Stimulated activated naive B cell treated with anti-CD40 and anti-IgM and Interleukin-4, amounts not matched to agents 10 μg/mL and 1 μg/mL and 100 μg/mL, for 72 hours (primary cell): Measurements from ENCODE around the gene CELF2.

Source experiments
- ATAC-seq, 2 donors: fragments of 150-1000 bp; cut with Tn5 transposase; replicated peaks; 2 replicates each; pipeline ENCODE4 v1.10.0; 2021; ENCODE audit warnings: moderate library complexity in 1 of 2
- DNase-seq: peaks from one replicate; pipeline ENCODE4 v3.0.0; 2021
- H3K27ac Mint-ChIP-seq: one replicate; pipeline ENCODE4 v1.8.0; 2022; ENCODE audit warnings: mild to moderate bottlenecking, mixed read lengths
- H3K27me3 Mint-ChIP-seq, 2 donors: one replicate each; pipeline ENCODE4 v1.8.0; 2022; ENCODE audit warnings: mixed read lengths in 2 of 2
- H3K36me3 Mint-ChIP-seq, 2 donors: one replicate each; pipeline ENCODE4 v1.8.0; 2022; ENCODE audit warnings: mixed read lengths in 2 of 2, mild to moderate bottlenecking in 1 of 2
- H3K4me1 Mint-ChIP-seq, 2 donors: one replicate each; pipeline ENCODE4 v1.8.0; 2022; ENCODE audit warnings: mixed read lengths in 2 of 2, mild to moderate bottlenecking in 1 of 2
- H3K4me3 Mint-ChIP-seq, 2 donors: one replicate each; pipeline ENCODE4 v1.8.0; 2022; ENCODE audit warnings: mild to moderate bottlenecking in 2 of 2, mixed read lengths in 2 of 2, moderate library complexity in 1 of 2
- H3K9me3 Mint-ChIP-seq, 2 donors: one replicate each; pipeline ENCODE4 v1.8.0; 2022; ENCODE audit warnings: mixed read lengths in 2 of 2, mild to moderate bottlenecking in 1 of 2

CELF2 gene

DNA sequence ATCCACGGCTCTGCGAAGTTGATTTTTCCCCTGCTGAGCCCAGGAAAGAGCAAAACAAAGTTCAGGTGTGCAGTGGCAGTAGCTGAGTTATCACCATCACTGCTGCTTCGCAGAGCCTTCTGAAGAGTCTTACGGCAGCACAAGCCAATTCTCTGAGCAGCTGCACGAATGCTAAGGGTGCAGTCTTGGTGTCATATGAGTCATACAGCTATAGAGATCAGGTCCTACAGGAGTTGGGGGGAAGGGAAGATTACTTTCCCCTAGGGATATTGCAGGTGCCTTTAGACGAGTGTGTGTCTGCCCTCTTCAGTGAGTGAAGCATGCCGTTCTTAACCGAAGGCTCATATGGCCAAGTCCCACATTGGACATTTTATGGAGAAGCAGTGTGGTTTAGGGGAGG, 227.8 kb downstream of the CELF2 start:
- H3K36me3 Mint-ChIP-seq: peaks cover 34 to 42% of the 10 kb centered on the region in 2 donors
- no peak overlapping the region for H3K4me3 Mint-ChIP-seq
- DNase-seq (peak; percentile 76), ATAC-seq (peak; percentile 76 to 80)
- H3K9me3 Mint-ChIP-seq: no peaks in the 10 kb centered on the region
- peaks cover 17 to 41% of the 10 kb centered on the region in 2 donors for H3K4me1 Mint-ChIP-seq
- H3K27me3 Mint-ChIP-seq: no peaks in the 10 kb centered on the region
- H3K27ac Mint-ChIP-seq: no peak overlapping the region

DNA sequence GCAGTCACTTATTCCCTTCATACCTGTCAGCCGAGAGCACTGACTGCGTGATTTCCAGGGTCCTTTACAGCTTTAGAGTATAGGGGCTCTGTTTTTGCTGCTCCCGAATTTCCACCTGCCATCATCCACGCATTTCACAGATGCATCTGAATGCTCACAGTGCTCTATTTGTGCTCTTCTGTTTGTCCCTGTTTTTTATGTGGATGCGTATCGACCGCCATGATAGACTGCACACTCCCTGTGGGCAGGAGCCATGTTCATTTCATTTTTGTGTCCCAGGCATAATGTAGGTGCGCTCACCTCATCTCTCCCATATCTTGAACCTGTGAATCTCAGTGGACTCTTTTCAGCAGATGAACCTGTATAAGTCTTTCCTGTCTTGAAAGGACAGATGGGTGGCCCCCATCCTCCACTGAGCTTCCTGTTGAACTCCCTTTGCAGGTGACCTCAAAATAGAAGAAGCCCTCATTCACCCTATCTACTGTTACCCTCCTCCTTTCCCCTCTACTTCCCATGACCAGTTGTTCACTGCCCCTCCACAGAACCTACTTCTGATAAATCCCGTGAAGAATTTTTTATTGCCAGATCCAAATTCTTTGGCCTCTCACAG, 228.4 kb downstream of the CELF2 start:
- Mint-ChIP-seq H3K27me3 (no peaks in the 10 kb centered on the region), H3K27ac (no peak overlapping the region), H3K9me3 (no peaks in the 10 kb centered on the region), H3K36me3 (peaks cover 34 to 43% of the 10 kb centered on the region in 2 donors), H3K4me3 (no peak overlapping the region), H3K4me1 (peaks cover 22 to 42% of the 10 kb centered on the region in 2 donors)
- no peak for ATAC-seq
- no peak for DNase-seq

DNA sequence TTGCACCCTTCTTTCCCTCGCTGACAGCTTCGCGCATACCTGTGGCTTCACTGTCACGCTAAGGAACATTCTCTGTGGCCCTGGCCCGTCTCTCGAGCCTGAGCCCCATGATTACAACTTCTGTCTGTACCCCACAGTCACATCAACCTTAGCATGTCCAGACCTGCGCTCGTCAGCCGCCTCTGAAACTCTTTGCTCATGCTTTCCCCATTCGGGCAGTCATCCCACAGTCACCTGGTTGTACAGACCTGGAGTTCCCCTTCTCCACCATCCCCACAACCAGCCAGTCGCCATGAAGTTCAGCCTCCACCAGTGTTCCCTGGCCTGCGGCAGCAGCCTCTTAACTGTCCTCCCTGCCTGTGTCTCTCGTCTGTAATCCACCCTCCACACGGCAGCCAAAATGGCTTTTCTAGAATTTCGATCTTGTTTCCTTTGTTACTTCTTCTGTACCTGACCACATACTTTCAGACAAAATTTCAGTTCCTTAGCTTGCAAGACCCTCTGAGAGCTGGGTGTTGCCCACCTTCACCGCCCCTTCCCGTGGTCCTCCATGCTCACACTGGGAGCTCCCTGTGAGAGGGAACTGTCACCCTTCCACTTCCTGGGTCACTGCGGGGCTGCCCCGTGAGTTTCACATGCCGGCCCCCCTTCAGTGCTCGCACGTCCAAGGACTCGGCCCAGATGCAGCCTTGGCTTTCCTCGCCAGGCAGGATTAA, 229.2 kb downstream of the CELF2 start:
- peaks cover 34 to 43% of the 10 kb centered on the region in 2 donors for H3K36me3 Mint-ChIP-seq
- ATAC-seq: no peak

DNA sequence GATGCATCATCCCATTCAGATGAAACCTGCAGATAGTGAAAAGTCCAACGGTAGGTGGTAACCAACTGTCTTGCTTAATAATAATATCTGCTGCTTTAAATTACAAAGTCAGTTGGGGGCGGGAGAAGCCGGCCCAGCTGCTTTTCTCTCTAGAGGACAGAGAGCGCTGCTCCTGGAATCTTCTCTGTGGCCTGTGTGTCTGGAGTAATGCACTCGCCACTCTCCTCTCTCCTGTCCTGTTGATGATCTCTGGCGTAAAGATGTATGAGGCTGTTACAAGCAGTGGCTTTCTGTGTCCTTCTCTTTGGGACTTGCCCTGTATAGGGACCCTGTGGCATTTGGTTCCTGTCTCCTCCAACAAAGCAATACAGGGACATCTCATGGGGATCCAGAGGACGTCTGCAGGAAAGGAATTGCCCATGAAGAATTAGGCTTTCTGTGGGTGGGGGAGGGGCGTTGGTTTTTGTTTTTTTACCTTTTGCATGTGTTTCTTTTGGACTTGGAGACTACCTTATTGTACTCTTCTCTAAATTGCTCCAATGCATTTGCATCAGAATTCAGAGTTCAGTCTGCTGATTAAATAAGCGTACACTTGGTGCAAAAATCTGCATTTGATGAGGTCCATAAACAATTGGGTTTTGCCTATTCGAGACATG, 231.6 kb downstream of the CELF2 start:
- DNase-seq (no peak), ATAC-seq (no peak)
- Mint-ChIP-seq H3K4me1 (peaks cover 31 to 46% of the 10 kb centered on the region in 2 donors), H3K4me3 (peak overlapping the region in 1 of 2 donors; percentile 29), H3K9me3 (no peaks in the 10 kb centered on the region), H3K27me3 (no peaks in the 10 kb centered on the region), H3K36me3 (peaks cover 28 to 45% of the 10 kb centered on the region in 2 donors), H3K27ac (peak overlapping the region; percentile 78)

More for the DNA sequence above, 229.2 kb downstream of the CELF2 start:
- Mint-ChIP-seq H3K9me3 (no peaks in the 10 kb centered on the region), H3K27ac (no peak overlapping the region), H3K4me1 (peaks cover 28 to 39% of the 10 kb centered on the region in 2 donors), H3K4me3 (no peak overlapping the region), H3K27me3 (no peaks in the 10 kb centered on the region)
- no peak for DNase-seq

DNA sequence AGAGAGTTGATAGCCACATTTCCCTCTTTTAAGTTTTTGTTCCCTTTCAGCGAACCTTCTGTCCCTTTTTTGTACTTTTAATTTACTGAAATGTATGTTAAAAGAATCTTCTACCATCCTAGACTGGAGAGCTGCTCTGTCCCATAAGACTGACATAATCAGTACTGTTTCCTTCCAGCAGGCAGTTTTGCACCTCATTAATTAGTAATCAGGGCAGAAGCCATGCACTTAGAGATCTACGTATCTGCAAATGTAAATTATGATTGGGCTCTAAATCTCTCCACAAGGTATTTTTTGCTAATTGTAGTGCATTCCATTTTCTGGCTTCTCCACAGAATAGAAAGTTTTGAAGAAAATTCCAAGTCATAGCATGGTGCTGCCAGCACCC, 232.1 kb downstream of the CELF2 start:
- peaks cover 33 to 51% of the 10 kb centered on the region in 2 donors for H3K4me1 Mint-ChIP-seq
- no peaks in the 10 kb centered on the region for H3K27me3 Mint-ChIP-seq
- peaks cover 29 to 51% of the 10 kb centered on the region in 2 donors for H3K36me3 Mint-ChIP-seq
- peak overlapping the region; percentile 78 for H3K27ac Mint-ChIP-seq
- ATAC-seq: no peak
- no peak for DNase-seq
- H3K4me3 Mint-ChIP-seq: peak overlapping the region in 1 of 2 donors; percentile 7
- no peaks in the 10 kb centered on the region for H3K9me3 Mint-ChIP-seq

DNA sequence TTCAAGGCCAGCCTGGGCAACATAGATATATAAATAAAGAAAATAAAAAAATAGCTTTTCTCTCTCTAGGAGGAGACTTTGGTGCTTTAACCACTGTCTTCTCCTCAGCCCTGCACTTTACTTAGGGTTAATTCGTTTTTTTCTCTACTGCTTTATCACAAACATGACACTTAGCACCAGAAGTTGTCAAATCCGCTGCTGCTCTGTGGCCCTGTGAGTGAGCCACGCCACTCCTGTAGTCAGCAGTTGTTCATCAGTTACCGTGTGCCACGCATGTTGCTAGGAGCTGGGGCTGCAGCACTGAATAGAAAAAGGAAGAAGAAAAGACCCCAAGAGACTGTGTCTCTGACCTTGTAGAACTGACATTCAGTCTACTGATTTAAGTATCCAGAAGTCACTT, 232.6 kb downstream of the CELF2 start:
- Mint-ChIP-seq H3K4me1 (peaks cover 38 to 56% of the 10 kb centered on the region in 2 donors), H3K4me3 (peak overlapping the region in 1 of 2 donors; percentile 26), H3K36me3 (peaks cover 34 to 56% of the 10 kb centered on the region in 2 donors), H3K27me3 (no peaks in the 10 kb centered on the region), H3K27ac (peak overlapping the region; percentile 53), H3K9me3 (no peaks in the 10 kb centered on the region)
- ATAC-seq: no peak
- no peak for DNase-seq

DNA sequence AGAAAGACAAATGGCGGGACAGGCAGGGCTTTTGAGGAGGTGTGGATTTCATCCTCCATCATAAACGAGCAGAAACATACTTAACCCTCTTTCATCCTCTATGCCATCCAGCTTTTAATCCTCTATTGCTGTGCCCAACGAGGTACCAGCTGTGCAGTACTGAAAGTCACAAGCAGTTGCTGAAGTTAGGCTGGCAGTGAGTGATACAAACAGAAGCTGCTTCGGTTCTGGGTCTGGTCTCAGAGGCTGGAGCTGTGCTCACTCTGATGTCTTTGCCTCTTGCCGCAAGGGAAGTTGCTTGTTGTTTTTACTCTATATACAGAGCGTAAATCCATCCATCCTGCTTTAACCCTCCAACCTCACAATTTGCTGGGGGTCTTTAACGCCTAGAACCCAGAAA, 235.2 kb downstream of the CELF2 start:
- Mint-ChIP-seq H3K9me3 (no peaks in the 10 kb centered on the region), H3K27me3 (no peaks in the 10 kb centered on the region), H3K4me1 (peaks cover 61 to 81% of the 10 kb centered on the region in 2 donors), H3K27ac (peak overlapping the region; percentile 84), H3K36me3 (peaks cover 52 to 80% of the 10 kb centered on the region in 2 donors), H3K4me3 (peak overlapping the region; percentile 44 to 60)
- DNase-seq (no peak), ATAC-seq (no peak)

DNA sequence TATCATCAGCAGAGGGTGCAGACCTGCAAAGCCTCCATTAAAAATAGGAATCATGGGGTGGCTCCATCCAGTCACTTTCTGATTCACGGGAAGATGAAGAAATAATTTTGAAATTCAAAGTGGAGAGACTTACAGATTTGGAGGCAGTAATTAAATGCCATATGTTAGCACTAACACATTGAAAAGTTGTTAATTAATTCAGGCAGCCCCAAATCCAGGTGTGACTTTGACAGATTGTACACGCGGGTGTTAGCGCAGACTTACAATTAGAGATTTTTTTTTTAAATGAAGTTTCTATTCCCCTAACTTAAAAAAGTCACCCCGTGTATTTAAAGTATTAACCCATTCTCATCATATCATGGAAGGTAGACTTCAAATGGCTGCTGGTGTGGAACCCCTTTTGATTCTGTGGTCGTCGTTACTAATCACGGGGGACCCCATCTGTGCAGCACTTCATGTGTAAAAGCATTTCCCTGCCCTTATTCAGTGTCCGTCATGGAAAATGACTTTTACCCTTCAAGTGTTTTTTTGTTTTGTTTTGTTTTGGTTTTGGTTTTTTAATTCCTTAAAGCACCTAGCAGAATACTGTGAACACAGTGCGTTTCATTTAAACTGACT, 235.8 kb downstream of the CELF2 start:
- ATAC-seq: peak; percentile 53 to 72
- H3K36me3 Mint-ChIP-seq: peaks cover 54 to 86% of the 10 kb centered on the region in 2 donors
- no peaks in the 10 kb centered on the region for H3K9me3 Mint-ChIP-seq
- peaks cover 64 to 87% of the 10 kb centered on the region in 2 donors for H3K4me1 Mint-ChIP-seq
- H3K27me3 Mint-ChIP-seq: no peaks in the 10 kb centered on the region
- peak overlapping the region; percentile 84 for H3K27ac Mint-ChIP-seq
- peak overlapping the region; percentile 44 to 60 for H3K4me3 Mint-ChIP-seq
- DNase-seq: no peak

DNA sequence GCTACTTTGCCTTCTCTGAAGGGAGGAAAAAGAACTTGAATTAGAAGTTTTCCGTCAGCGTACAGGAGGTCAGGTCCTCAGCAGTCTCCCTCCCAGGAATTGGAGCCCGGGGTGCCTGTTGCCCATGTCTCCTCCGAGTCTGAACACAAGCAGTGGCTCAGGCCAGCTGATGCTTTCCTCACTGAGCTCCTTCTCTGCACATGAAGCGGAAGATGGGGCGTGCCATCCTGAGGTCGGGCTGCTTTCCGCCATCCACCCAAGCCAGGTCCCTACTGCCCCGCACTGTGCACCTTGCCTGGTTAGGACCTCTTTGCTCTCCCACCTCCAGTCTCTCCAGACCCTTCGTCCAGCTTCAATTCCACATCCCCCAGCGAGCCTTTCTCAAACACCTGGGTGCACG, 237.5 kb downstream of the CELF2 start:
- DNase-seq: no peak

DNA sequence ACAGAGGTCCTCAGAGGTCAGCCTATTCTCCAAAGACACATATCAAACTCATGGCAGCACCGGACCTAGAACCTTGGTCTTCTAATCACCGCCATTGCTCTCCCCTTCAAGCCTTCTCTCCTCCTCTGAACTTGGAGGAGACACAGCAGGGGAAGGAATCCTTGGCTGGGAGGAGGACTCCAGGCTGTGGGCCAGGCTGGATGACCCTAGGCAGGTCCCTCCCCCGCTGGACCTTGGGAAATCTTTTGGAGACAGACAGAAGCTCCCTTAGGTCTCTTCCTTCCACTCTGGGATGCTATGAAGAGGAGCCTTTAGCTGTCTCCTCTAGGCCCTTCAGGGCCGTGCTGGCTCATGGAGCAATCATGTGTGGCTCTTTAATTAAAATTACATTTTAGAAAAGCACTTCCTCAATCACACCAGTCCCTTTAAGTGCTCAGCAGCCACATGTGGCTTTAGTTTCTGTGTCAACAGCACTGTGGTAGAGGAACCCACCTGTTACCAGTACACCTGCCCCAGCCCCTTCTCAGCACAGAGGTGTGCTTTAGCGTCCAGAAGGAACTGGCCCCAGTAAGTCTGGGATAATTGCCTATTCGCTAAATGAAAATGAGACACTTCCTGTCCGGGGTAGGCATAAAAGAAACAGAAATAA, 238.2 kb downstream of the CELF2 start:
- Mint-ChIP-seq H3K27ac (peak overlapping the region; percentile 95), H3K27me3 (no peaks in the 10 kb centered on the region), H3K4me3 (peak overlapping the region; percentile 39 to 55), H3K36me3 (peaks cover 59 to 89% of the 10 kb centered on the region in 2 donors), H3K4me1 (peaks cover 57 to 91% of the 10 kb centered on the region in 2 donors), H3K9me3 (no peaks in the 10 kb centered on the region)
- ATAC-seq (peak; percentile 66 to 75), DNase-seq (no peak)

More for the DNA sequence above, 237.5 kb downstream of the CELF2 start:
- H3K36me3 Mint-ChIP-seq: peaks cover 59 to 90% of the 10 kb centered on the region in 2 donors
- peak overlapping the region; percentile 95 for H3K27ac Mint-ChIP-seq
- ATAC-seq: no peak
- peaks cover 62 to 91% of the 10 kb centered on the region in 2 donors for H3K4me1 Mint-ChIP-seq
- peak overlapping the region; percentile 18 to 55 for H3K4me3 Mint-ChIP-seq
- H3K27me3 Mint-ChIP-seq: no peaks in the 10 kb centered on the region
- no peaks in the 10 kb centered on the region for H3K9me3 Mint-ChIP-seq

DNA sequence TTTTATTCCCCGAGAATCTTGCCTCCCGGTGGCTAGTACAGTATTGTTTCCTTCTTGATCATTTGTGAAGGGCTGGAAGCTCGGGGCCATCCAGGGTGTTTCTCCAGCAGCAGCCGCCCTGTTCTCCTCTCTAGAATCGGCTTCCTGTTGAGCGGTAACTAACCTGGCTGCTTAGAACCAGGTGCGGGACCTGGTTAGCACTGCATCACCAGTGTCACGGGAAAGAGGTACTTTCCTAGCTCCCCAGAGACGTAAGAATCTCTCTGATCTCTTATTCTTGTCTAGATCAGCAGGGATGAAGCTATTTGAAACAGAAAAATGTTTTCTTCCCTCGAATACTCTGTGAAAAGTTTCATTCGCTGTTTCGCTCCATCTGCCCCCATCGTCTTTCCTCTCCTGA, 239.2 kb downstream of the CELF2 start:
- peak overlapping the region; percentile 50 to 77 for H3K4me3 Mint-ChIP-seq
- peak; percentile 33 to 55 for ATAC-seq
- no peak for DNase-seq
- H3K36me3 Mint-ChIP-seq: peaks cover 69 to 94% of the 10 kb centered on the region in 2 donors
- no peaks in the 10 kb centered on the region for H3K9me3 Mint-ChIP-seq
- H3K27ac Mint-ChIP-seq: peak overlapping the region; percentile 98
- H3K27me3 Mint-ChIP-seq: no peaks in the 10 kb centered on the region
- peaks cover 66 to 94% of the 10 kb centered on the region in 2 donors for H3K4me1 Mint-ChIP-seq

DNA sequence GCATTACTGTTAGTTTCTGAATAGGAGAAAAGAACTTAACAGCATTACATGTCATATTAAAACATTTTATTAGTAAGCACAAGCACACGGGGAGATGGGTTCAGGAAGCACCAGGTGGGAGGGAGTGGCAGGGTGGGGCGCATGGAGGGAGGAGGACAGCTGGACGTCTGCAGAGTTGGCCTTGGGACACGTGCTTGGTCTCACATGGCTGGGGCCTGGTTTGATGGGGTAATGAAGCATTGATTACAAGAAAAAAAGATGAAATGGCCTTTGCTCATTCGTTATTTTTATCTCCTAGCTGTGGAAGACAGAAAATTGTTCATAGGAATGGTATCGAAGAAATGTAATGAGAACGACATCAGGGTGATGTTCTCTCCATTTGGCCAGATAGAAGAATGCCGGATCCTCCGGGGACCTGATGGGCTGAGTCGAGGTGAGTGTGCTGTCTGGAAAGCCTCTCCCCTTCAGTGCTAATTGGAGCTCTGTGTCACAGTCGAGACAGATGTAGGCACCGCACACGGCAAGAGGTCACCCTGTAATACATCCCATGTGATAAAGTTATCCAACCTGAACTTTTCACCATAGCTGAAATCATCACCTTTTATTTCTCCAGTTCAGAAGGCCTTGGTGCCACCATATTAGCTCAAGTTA, 239.9 kb downstream of the CELF2 start:
- H3K4me1 Mint-ChIP-seq: peaks cover 70 to 97% of the 10 kb centered on the region in 2 donors

DNA sequence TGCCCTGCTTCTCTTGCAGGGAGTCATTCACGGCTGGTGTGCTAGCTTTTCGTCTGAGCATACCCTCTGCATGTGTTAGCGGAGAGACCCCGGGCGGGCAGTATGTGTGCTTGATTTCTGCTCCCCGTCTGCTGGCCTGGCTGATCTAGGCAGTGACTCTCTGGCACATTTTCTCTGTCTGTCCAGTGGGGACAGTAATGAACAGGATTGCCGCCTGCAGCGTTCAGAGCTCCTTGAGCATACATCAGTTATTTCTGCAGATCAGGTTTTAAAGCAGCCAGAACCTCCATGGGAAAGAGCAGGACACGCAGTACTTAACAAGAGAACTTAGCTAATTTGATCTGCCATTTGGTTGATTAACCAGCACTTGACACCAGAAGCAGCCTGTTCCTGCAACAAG, 242.5 kb downstream of the CELF2 start:
- H3K27me3 Mint-ChIP-seq: no peaks in the 10 kb centered on the region
- peaks cover 64 to 92% of the 10 kb centered on the region in 2 donors for H3K36me3 Mint-ChIP-seq
- H3K4me3 Mint-ChIP-seq: peak overlapping the region; percentile 21 to 41
- no peaks in the 10 kb centered on the region for H3K9me3 Mint-ChIP-seq
- ATAC-seq (no peak), DNase-seq (no peak)
- H3K4me1 Mint-ChIP-seq: peaks cover 63 to 98% of the 10 kb centered on the region in 2 donors
- H3K27ac Mint-ChIP-seq: peak overlapping the region; percentile 90

More for the DNA sequence above, 239.9 kb downstream of the CELF2 start:
- Mint-ChIP-seq H3K9me3 (no peaks in the 10 kb centered on the region), H3K4me3 (no peak overlapping the region), H3K27me3 (no peaks in the 10 kb centered on the region), H3K27ac (peak overlapping the region; percentile 98), H3K36me3 (peaks cover 75 to 94% of the 10 kb centered on the region in 2 donors)
- DNase-seq (no peak), ATAC-seq (no peak)
